ENCODE measurements around the gene WEE1. TPM values are rescaled to one million over a fixed set of nuclear protein-coding genes. Genes with fewer than 3 reads are reported as not detected.

WEE1 gene
- total RNA-seq, 4 donors from 2014 or later, result 17.7 to 43.0 (median 26.3) TPM

DNA sequence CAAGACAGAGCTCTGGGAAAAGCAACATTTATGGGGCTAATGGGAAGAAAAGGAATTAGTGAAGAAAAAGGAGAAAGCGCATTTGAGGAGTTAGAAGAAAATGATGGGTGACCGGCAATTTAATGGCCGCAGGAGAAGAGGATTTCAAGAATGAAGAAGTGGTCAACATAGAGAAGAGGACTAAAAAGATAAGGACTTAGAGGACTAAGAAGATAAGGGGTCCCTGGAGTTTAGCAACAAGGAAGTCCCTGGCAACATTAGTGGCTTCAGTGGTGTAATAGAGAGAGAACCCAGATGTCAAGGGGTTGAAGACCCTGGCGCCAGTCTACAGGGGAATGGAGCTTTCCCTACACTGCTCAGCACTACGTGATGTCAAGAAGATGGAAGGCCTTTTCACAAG lies 32.3 kb downstream of the WEE1 start:
- ATAC-seq (ENCODE audit: low FRiP score) (no peak), DNase-seq (ENCODE audit: low spot score) (no peak)
- TF ChIP-seq CTCF (IDR thresholded peaks at IDR 0.05), result no peak

- DNase-seq (ENCODE audit: low spot score), result no peak
Measured at GRCh38 chr11:9606809-9607510, 33.5 kb downstream of the WEE1 start.

GRCh38 chr11:9607511-9607899 lies 34.0 kb downstream of the WEE1 start:
- no peak for ATAC-seq (ENCODE audit: low FRiP score)
- no peak for DNase-seq (ENCODE audit: low spot score)
- no peak for TF ChIP-seq CTCF (IDR thresholded peaks at IDR 0.05)

More at GRCh38 chr11:9606809-9607510, 33.5 kb downstream of the WEE1 start:
- TF ChIP-seq CTCF (IDR thresholded peaks at IDR 0.05), result no peak
- no peak for ATAC-seq (ENCODE audit: low FRiP score)

DNA sequence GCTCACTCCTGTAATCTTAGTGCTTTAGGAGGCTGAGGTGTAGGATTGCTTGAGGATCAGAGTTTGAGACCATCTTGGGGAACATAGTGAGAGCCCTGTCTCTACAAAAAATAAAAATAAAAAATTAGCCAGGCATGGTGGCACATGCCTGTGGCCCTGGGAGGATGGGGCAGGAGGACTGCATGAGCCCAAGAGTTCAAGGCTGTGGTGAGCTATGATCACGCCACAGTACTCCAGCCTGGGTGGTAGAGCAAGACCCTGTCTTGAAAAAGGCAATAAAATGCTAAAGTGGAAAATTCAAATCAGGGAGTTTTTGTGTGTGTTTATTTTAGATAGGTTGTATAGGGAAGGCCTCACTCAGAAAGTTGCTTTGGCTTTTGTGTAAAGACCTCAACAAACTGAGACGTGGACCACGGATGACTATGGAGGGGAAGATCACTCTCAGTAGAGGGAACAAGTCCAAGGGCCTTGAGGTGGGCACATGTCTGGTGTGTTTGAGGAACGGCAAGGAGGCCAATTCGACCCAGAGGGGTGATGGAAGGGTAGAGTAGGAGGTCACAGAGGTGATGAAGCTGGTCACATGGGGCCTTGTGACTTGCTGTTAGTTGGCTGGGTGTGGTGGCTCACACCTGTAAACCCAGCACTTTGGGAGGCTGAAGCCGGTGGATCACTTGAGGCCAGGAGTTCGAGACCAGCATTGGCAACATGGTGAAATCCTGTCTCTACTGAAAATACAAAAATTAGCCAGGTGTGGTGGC lies 35.7 kb downstream of the WEE1 start:
- TF ChIP-seq CTCF (IDR thresholded peaks at IDR 0.05), result no peak
- no peak for ATAC-seq (ENCODE audit: low FRiP score)
- DNase-seq (ENCODE audit: low spot score), result no peak

DNA sequence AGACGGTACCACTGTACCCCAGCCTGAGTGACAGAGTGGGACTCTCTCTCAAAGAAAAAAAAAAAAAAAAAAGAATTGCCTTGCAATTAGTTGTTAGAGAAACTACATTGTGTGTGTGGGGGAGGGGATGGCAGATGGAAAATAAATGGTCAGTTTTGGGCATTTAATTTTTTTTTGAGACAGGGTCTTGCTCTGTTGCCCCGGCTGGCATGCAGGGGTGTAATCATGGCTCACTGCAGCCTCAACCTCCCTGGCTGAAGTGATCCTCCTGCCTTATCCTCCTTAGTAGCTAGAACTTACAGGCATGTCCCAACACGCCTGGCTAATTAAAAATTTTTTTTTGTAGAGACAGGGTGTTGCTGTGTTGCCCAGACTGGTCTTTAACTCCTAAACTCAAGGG lies 36.4 kb downstream of the WEE1 start:
- ATAC-seq (ENCODE audit: low FRiP score), result no peak
- no peak for DNase-seq (ENCODE audit: low spot score)
- TF ChIP-seq CTCF (IDR thresholded peaks at IDR 0.05), result no peak

DNA sequence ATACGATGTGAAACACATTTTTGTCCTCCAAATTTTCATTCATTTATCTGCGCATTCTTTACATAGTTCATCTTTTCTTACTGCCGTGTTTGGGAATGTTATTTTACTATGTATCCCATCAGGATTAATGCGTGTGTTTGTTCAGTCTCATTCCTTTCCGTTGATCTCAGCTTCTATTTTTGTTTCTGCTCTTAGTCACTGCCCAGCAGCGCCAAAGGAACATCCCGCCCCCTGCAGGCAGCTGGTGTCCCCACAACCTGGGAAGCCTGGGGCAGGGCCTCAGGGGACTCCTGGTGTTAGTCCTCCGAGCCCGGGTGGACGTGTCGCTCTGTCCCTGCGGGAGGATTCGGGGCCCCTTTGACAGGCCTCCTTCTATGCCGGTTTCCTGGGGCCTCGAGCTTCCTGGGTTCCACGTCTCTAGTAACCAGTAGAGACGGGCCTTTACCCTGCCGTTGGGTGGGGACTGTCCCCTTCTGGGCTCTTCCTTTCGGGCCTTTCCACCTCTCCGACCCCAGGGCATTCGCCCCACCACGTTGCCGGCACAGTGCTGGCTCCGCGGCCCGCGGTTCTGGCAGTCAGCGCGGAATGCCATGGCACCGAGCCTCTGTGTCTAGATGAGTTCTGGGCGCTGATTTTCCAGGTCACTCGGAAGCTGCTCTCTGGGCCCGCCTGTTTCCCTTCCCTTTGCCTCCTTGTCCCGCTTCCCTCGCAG lies 39.8 kb downstream of the WEE1 start:
- DNase-seq (ENCODE audit: low spot score) (peak; percentile 74), ATAC-seq (ENCODE audit: low FRiP score) (peak; percentile 92)
- TF ChIP-seq CTCF (IDR thresholded peaks at IDR 0.05), result peak in 2 of 3 donors; percentile 59 to 92

Measured in omental fat pad (tissue), 4 donors.